Measurements from ENCODE around the gene SPATA2L. TPM values are rescaled to one million over a fixed set of nuclear protein-coding genes. Genes with fewer than 3 reads are reported as not detected.

Gene SPATA2L
- polyA plus RNA-seq, 1 donor (not counting 4 experiments of a cell fraction or from before 2014, with no cell fraction given) = 1.7 TPM

GRCh38 chr16:89670496-89671431 is 30.7 kb downstream of the SPATA2L start:
- no peak for FAIRE-seq
- Histone ChIP-seq H3K9ac (ENCODE audit: control insufficient read depth, extremely low read depth, insufficient read depth, low read length) (no peak overlapping the region), H3K27me3 (ENCODE audit: control insufficient read depth, extremely low read depth, insufficient read depth, low read length) (no peaks in the 10 kb centered on the region)

GRCh38 chr16:89669755-89670154 is 31.8 kb downstream of the SPATA2L start:
- Histone ChIP-seq H3K27me3 (ENCODE audit: control insufficient read depth, extremely low read depth, insufficient read depth, low read length) (no peaks in the 10 kb centered on the region), H3K27ac (ENCODE audit: control insufficient read depth, insufficient read depth, low read length) (no peak overlapping the region), H3K4me1 (ENCODE audit: control insufficient read depth, extremely low read depth, insufficient read depth, low read length) (peaks cover 6% of the 10 kb centered on the region), H3K4me3 (ENCODE audit: control insufficient read depth in 2 of 3, extremely low read depth in 1 of 3, insufficient read depth in 2 of 3, low read depth in 1 of 3, low read length in 3 of 3) (no peak overlapping the region), H3K79me2 (ENCODE audit: control insufficient read depth, insufficient read depth, low read length) (no peaks in the 10 kb centered on the region), H2AFZ (ENCODE audit: control insufficient read depth, low read length) (no peak overlapping the region), H3K4me2 (ENCODE audit: control insufficient read depth, extremely low read depth, insufficient read depth, low read depth, low read length) (no peak overlapping the region), H3K9me3 (ENCODE audit: control insufficient read depth, low read depth, low read length) (no peaks in the 10 kb centered on the region), H3K36me3 (ENCODE audit: control insufficient read depth in 2 of 2, extremely low read depth in 1 of 2, insufficient read depth in 2 of 2, low read length in 2 of 2) (peaks cover 0 to 2% of the 10 kb centered on the region in 2 experiments), H4K20me1 (ENCODE audit: control insufficient read depth, extremely low read depth, insufficient read depth, low read length) (no peaks in the 10 kb centered on the region), H3K9ac (ENCODE audit: control insufficient read depth, extremely low read depth, insufficient read depth, low read length) (no peak overlapping the region), H3K9me1 (ENCODE audit: control insufficient read depth, extremely low read depth, insufficient read depth, low read length) (no peaks in the 10 kb centered on the region)
- FAIRE-seq (no peak), DNase-seq (ENCODE audit: low read depth, low spot score) (no peak)
- TF ChIP-seq CTCF (optimal IDR thresholded peaks at IDR 0.05 in 1 of 3, IDR thresholded peaks at IDR 0.05 in 1 of 3, conservative IDR thresholded peaks at IDR 0.05 in 1 of 3; ENCODE audit: extremely low read depth in 1 of 3, insufficient read depth in 2 of 3, low read length in 3 of 3) (no peak), EZH2 (IDR thresholded peaks at IDR 0.05; ENCODE audit: low read length) (no peak)
- dilution Hi-C loops (cut with MboI; ENCODE audit: extremely low pct_ligation_motif_present, low sequenced_read_pairs) = no loop called here

More at GRCh38 chr16:89670496-89671431, 30.7 kb downstream of the SPATA2L start:
- DNase-seq (ENCODE audit: low read depth, low spot score) = no peak
- Histone ChIP-seq H3K4me2 (ENCODE audit: control insufficient read depth, extremely low read depth, insufficient read depth, low read depth, low read length) (no peak overlapping the region), H3K9me1 (ENCODE audit: control insufficient read depth, extremely low read depth, insufficient read depth, low read length) (no peaks in the 10 kb centered on the region), H2AFZ (ENCODE audit: control insufficient read depth, low read length) (no peak overlapping the region), H3K36me3 (ENCODE audit: control insufficient read depth in 2 of 2, extremely low read depth in 1 of 2, insufficient read depth in 2 of 2, low read length in 2 of 2) (no peaks in the 10 kb centered on the region), H3K9me3 (ENCODE audit: control insufficient read depth, low read depth, low read length) (no peaks in the 10 kb centered on the region), H3K79me2 (ENCODE audit: control insufficient read depth, insufficient read depth, low read length) (no peaks in the 10 kb centered on the region), H3K4me1 (ENCODE audit: control insufficient read depth, extremely low read depth, insufficient read depth, low read length) (peaks cover 6% of the 10 kb centered on the region), H4K20me1 (ENCODE audit: control insufficient read depth, extremely low read depth, insufficient read depth, low read length) (no peaks in the 10 kb centered on the region), H3K4me3 (ENCODE audit: control insufficient read depth in 2 of 3, extremely low read depth in 1 of 3, insufficient read depth in 2 of 3, low read depth in 1 of 3, low read length in 3 of 3) (no peak overlapping the region), H3K27ac (ENCODE audit: control insufficient read depth, insufficient read depth, low read length) (no peak overlapping the region)
- TF ChIP-seq CTCF (optimal IDR thresholded peaks at IDR 0.05 in 1 of 3, IDR thresholded peaks at IDR 0.05 in 1 of 3, conservative IDR thresholded peaks at IDR 0.05 in 1 of 3; ENCODE audit: extremely low read depth in 1 of 3, insufficient read depth in 2 of 3, low read length in 3 of 3) (no peak), EZH2 (IDR thresholded peaks at IDR 0.05; ENCODE audit: low read length) (no peak)
- dilution Hi-C loops (cut with MboI; ENCODE audit: extremely low pct_ligation_motif_present, low sequenced_read_pairs) = no loop called here
